GM23338 (cell line): ENCODE measurements around the gene CECR2. TPM values are rescaled to one million over a fixed set of nuclear protein-coding genes. Genes with fewer than 3 reads are reported as not detected.

Experiments used
- ATAC-seq: fragments of 200-7000 bp; cut with Tn5 transposase; 3 replicates; pipeline ENCODE4 v1.9.1; 2020
- DNase-seq: peaks from one replicate; pipeline ENCODE4 v3.0.0-alpha.2; 2015; ENCODE audit warnings: low spot score
- H2AFZ ChIP-seq: fragments of 200-600 bp; sonication (generic); 2 replicates; pipeline ENCODE4 v1.8.0; 2016; ENCODE audit warnings: antibody characterized with exemption, mild to moderate bottlenecking, moderate library complexity
- H3F3A ChIP-seq: fragments of 200-600 bp; sonication (generic); replicated peaks from 2 replicates; pipeline ENCODE4 v1.8.0; 2017; ENCODE audit warnings: antibody characterized with exemption, mixed run types, low read depth
- H3K27ac ChIP-seq: fragments of 200-600 bp; sonication (generic); 2 replicates; pipeline ENCODE4 v1.6.1; 2016; ENCODE audit warnings: low read depth
- H3K27me3 ChIP-seq: fragments of 200-600 bp; sonication (generic); 2 replicates; pipeline ENCODE4 v1.8.0; 2016; ENCODE audit warnings: mild to moderate bottlenecking, mixed run types, moderate library complexity; ENCODE audit not compliant: insufficient read depth
- H3K36me3 ChIP-seq: fragments of 200-600 bp; sonication (generic); 2 replicates; pipeline ENCODE4 v1.8.0; 2016; ENCODE audit warnings: mild to moderate bottlenecking; ENCODE audit not compliant: insufficient read depth
- H3K4me1 ChIP-seq: fragments of 200-600 bp; sonication (generic); 2 replicates; pipeline ENCODE4 v1.8.0; 2016; ENCODE audit warnings: mild to moderate bottlenecking, moderate library complexity; ENCODE audit not compliant: insufficient read depth
- H3K4me2 ChIP-seq: fragments of 200-600 bp; sonication (generic); 2 replicates; pipeline ENCODE4 v1.7.1; 2017; ENCODE audit warnings: mixed run types
- H3K4me3 ChIP-seq: fragments of 200-600 bp; sonication (generic); 2 replicates; pipeline ENCODE4 v1.6.1; 2016; ENCODE audit warnings: mixed run types
- H3K79me2 ChIP-seq: fragments of 200-600 bp; sonication (generic); replicated peaks from 2 replicates; pipeline ENCODE4 v1.8.0; 2017; ENCODE audit warnings: mild to moderate bottlenecking; ENCODE audit not compliant: insufficient read depth
- H3K9me2 ChIP-seq: fragments of 200-600 bp; sonication (generic); 2 replicates; pipeline ENCODE4 v1.8.0; 2017; ENCODE audit not compliant: insufficient read depth
- H4K20me1 ChIP-seq: fragments of 200-600 bp; sonication (generic); replicated peaks from 2 replicates; pipeline ENCODE4 v1.8.0; 2017; ENCODE audit warnings: mild to moderate bottlenecking; ENCODE audit not compliant: insufficient read depth
- H3K27ac Mint-ChIP-seq: 2 replicates; pipeline ENCODE4 v1.8.0; 2020; ENCODE audit warnings: inconsistent platforms, mild to moderate bottlenecking, moderate library complexity, mixed read lengths
- H3K27me3 Mint-ChIP-seq: 3 replicates; pipeline ENCODE4 v1.8.0; 2022; ENCODE audit warnings: low read depth, mild to moderate bottlenecking, moderate library complexity, mixed read lengths, inconsistent platforms; ENCODE audit not compliant: insufficient read depth, poor library complexity
- H3K36me3 Mint-ChIP-seq: 3 replicates; pipeline ENCODE4 v1.8.0; 2021; ENCODE audit warnings: low read depth, mild to moderate bottlenecking, inconsistent platforms, moderate library complexity, mixed read lengths
- H3K4me1 Mint-ChIP-seq: 3 replicates; pipeline ENCODE4 v1.8.0; 2020; ENCODE audit warnings: mild to moderate bottlenecking, inconsistent platforms, mixed read lengths
- H3K4me3 Mint-ChIP-seq: 3 replicates; pipeline ENCODE4 v1.8.0; 2021; ENCODE audit warnings: moderate library complexity, mild to moderate bottlenecking, inconsistent platforms, mixed read lengths
- H3K9me3 Mint-ChIP-seq: 3 replicates; pipeline ENCODE4 v1.8.0; 2020; ENCODE audit warnings: moderate library complexity, mild to moderate bottlenecking, inconsistent platforms, mixed read lengths
- EZH2 ChIP-seq: fragments of 200-600 bp; sonication (generic); IDR thresholded peaks from one replicate; pipeline ENCODE4 v1.8.0; 2017; ENCODE audit warnings: antibody characterized with exemption, mild to moderate bottlenecking, low read depth; ENCODE audit not compliant: unreplicated experiment
- NANOG ChIP-seq: IDR thresholded peaks from 2 replicates; pipeline ENCODE4 v1.6.1; 2016; ENCODE audit warnings: antibody characterized with exemption, borderline replicate concordance
- STAT1 ChIP-seq: IDR thresholded peaks from one replicate; pipeline ENCODE4 v1.6.1; 2016; ENCODE audit warnings: antibody characterized with exemption; ENCODE audit not compliant: unreplicated experiment
- ZNF114 ChIP-seq: fragments of 250-450 bp; sonication (Bioruptor Pico); IDR thresholded peaks from 2 replicates; pipeline ENCODE4 v1.5.0; 2020; ENCODE audit warnings: mild to moderate bottlenecking, moderate library complexity
- ZNF462 ChIP-seq: fragments of 250-450 bp; sonication (Bioruptor Pico); IDR thresholded peaks from 2 replicates; pipeline ENCODE4 v1.5.0; 2020; ENCODE audit warnings: mild to moderate bottlenecking, moderate library complexity
- polyA plus RNA-seq: library from polyadenylated mRNA; unstranded; fragments of >200 nt; fragmentation: Nextera tagmentation; extraction: Ambion mirVana; gene quantifications from 2 replicates; pipeline ENCODE4 v1.2.1, GENCODE V29; 2016
- total RNA-seq: library from RNA; depleted of rRNA; stranded (reverse); fragments of >200 nt; shearing (Covaris generic); gene quantifications from 2 replicates; pipeline ENCODE4 v1.2.3, GENCODE V29; 2014

Gene CECR2
- total and polyA plus RNA-seq, 2 experiments from 2014 or later: 18.4 to 110 TPM

- TF ChIP-seq ZNF462 (CRISPR knock-in tag) (no peak), EZH2 (no peak), ZNF114 (CRISPR knock-in tag) (no peak), STAT1 (no peak)
These were observed 213.9 kb downstream of the CECR2 start (continued) for GRCh38 chr22:17583151-17583550.

GRCh38 chr22:17586831-17587440 is 217.7 kb downstream of the CECR2 start:
- ATAC-seq (no peak), DNase-seq (no peak)
- H3K4me2 ChIP-seq: no peak overlapping the region
- no peaks in the 10 kb centered on the region for H3K27me3 ChIP-seq
- no peak overlapping the region for H3K27ac ChIP-seq
- Mint-ChIP-seq H3K4me3 (no peak overlapping the region), H3K27ac (no peak overlapping the region), H3K36me3 (peaks cover 21% of the 10 kb centered on the region), H3K27me3 (no peaks in the 10 kb centered on the region), H3K4me1 (no peaks in the 10 kb centered on the region; the same call in 2 of the 3 replicates), H3K9me3 (no peaks in the 10 kb centered on the region)
- 0 out of 2 replicates have a peak, but pooled peaks cover 3% of the 10 kb centered on the region for H3F3A ChIP-seq
- H2AFZ ChIP-seq: no peak overlapping the region
- H3K9me2 ChIP-seq: no peaks in the 10 kb centered on the region
- no peaks in the 10 kb centered on the region for H4K20me1 ChIP-seq
- no peaks in the 10 kb centered on the region for H3K4me1 ChIP-seq
- TF ChIP-seq NANOG: no peak
- H3K36me3 ChIP-seq: peaks cover 12% of the 10 kb centered on the region
- H3K79me2 ChIP-seq: no peaks in the 10 kb centered on the region
- H3K4me3 ChIP-seq: no peak overlapping the region
